HuH-7 (cell line): ENCODE results near the gene TRIM7.
"Not testable (repeated sequence)": the region's sequence is repeated elsewhere in the genome, so short reads cannot be mapped to it uniquely, and the experiment has no call there.

Experiments used
- DNase-seq: peaks from one replicate; pipeline ENCODE4 v3.0.0; 2011; ENCODE audit warnings: low spot score

TRIM7 gene

DNA sequence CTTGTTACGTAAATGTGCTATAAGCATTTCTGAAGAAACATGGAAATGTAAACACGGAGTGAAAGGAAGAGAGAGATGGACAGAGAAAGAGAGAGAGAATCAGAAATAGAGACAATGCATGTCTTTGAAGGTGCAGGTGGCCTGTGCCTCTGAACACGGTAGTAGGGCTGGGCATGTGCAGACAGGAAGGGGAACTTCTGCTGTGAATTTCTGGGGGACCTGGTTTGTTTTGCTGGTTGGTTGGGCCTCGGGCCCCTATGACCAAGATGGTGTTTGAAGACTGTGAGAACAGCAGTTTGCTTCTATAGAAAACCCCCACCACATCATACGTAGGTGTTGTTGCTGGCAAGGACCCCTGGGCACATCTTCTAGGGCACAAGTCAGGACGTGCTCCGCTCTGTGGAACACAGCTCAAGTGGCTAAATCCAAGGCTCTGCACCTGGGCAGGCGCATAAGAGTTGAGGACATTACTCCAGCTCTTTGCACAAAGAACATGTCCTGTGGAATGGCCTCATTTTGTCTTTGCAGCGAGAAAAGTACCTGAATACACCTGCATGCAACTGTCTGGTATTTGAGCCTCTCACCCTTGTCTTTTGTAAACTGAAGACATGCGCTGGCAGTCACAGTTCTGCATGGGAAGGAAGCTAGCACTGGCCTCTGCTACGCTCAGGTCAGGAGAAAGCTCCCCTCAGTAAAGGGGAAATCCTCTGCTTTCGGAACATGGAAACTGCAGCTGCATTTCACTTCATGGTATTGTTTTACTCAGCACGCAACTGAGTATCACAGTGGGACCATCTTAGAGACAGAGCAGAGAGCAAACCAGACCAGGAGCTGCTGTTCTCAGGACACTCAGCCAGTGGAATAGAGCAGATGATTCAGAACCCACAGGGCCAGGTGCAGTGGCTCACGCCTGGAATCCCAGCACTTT lies 54.9 kb downstream of the TRIM7 start:
- DNase-seq = no peak

DNA sequence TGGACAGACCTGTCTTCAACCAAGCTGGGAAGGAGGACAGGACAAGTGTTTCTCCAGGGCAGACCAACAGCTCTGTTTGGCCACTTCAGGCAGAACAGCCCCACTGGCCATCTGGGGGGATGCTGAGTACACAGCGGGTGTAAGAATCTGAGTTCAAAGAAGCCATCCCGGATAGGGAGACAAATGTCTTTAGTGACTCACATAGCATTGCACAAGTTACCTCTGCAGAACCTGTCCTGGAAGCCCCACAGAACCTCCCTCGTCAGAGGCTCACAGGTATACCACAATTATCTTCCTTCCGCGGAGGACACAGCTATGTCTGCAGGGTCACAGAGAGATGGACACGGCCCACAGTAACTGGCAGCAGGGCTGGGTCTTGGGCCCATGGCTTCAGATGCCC lies 55.6 kb downstream of the TRIM7 start:
- DNase-seq = no peak

DNA sequence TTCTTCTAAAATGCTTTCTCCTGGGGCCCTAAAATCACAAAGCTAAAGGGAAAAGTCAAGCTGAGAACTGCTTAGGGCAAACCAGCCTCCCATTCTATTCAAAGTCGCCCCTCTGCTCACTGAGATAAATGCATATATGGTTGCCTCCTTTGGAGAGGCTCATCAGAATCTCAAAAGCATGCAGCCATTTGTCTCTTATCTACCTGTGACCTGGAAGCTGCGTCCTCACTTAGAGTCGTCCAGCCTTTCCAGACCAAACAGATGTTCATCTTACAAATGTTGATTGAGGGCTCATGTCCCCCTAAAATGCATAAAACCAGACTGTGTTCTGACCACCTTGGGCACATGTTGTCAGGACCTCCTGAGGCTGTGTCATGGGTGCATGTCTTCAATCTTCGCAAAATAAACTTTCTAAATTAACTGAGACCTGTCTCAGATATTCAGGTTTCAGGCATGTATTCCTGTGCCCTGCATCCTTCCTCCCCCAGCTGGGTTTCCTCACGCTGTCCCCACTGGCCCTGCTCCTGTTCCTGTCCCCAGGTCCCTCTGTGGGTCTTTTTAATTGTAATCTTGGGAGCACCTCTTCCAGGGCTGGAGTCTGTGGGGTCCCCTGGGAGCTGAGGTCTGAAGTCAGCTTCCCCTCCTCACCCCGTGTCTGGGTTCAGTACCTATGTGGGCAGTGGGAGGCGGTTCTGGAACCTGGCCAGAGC lies 57.9 kb downstream of the TRIM7 start, which contains the start of gene OR2V2:
OR2V2 (plus strand) TSS at position 660 of the 710 bp plus-strand sequence. CDS start 7,357 bp downstream, outside the sequence.
- not testable (repeated sequence) for DNase-seq

DNA sequence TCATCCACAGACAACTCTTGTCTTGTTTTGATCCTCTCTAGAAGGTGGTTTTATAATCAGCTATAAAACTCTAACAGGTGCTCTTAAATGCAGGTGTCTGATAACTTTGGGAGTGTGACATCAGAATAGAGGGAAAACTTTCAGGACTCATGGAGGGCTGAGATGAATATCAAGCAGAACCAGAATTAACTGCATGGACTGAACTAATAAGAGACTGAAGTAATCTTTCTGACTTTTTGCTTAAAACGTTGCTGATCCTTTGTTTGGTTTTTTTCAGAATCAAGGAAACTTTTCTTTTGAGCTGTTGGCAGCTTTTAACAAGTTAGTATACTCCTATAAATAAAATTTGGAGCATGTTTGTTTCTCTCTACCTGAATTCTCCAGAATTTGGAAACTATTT lies 59.9 kb downstream of the TRIM7 start:
- DNase-seq = no peak
